ENCODE results near the gene CLDN15. TPM values are rescaled to one million over a fixed set of nuclear protein-coding genes. Genes with fewer than 3 reads are reported as not detected.
"Not testable (repeated sequence)": the region's sequence is repeated elsewhere in the genome, so short reads cannot be mapped to it uniquely, and the experiment has no call there.

Gene CLDN15
- total RNA-seq = 10 to 100 TPM; 17.6 to 18.8 TPM

GRCh38 chr7:101237206-101238067 is at the start of gene CLDN15:
Gene CLDN15, minus strand, starts transcription at chr7:101237802. Its CDS starts 221 bp downstream, at chr7:101237581.
- CTCF ChIA-PET = interaction anchor here (0.6 to 1.3 kb wide), 2 partner anchors 45 to 143 kb away, joined by 3 to 5 read pairs; no protein-coding TSS in a partner anchor
- POLR2A ChIA-PET = no interaction called here

GRCh38 chr7:101287032-101287431 is 49.4 kb upstream of the CLDN15 start:
- POLR2A ChIA-PET = no interaction called here

GRCh38 chr7:101285880-101286279 is 48.3 kb upstream of the CLDN15 start:
- CTCF ChIA-PET = interaction anchor here (0.6 to 0.7 kb wide), 2 partner anchors 120 to 142 kb away, joined by 3 read pairs; partner anchors contain the start of gene VGF
- POLR2A ChIA-PET = not testable (repeated sequence)

More at GRCh38 chr7:101287032-101287431, 49.4 kb upstream of the CLDN15 start:
- CTCF ChIA-PET = no interaction called here

GRCh38 chr7:101285171-101285570 is 47.6 kb upstream of the CLDN15 start:
- ChIA-PET CTCF (interaction anchor here (0.7 kb wide), 2 partner anchors 120 to 172 kb away, joined by 3 read pairs; partner anchors contain the start of gene VGF), POLR2A (no interaction called here)

GRCh38 chr7:101280912-101281311 is 43.3 kb upstream of the CLDN15 start:
- POLR2A ChIA-PET = not testable (repeated sequence)
- CTCF ChIA-PET = interaction anchor here (0.7 kb wide), 1 partner anchor 429 kb away, joined by 3 read pairs; no protein-coding TSS in a partner anchor

- POLR2A ChIA-PET = no interaction called here
- CTCF ChIA-PET = interaction anchor here (0.9 kb wide), 1 partner anchor 64 kb away, joined by 3 read pairs; no protein-coding TSS in a partner anchor
These were observed 41.1 kb upstream of the CLDN15 start for GRCh38 chr7:101278461-101279292.

GRCh38 chr7:101277155-101277554 is 39.6 kb upstream of the CLDN15 start:
- ChIA-PET POLR2A (no interaction called here), CTCF (interaction anchor here (1.2 kb wide), 1 partner anchor 33 kb away, joined by 3 read pairs; no protein-coding TSS in a partner anchor)

- CTCF ChIA-PET = interaction anchor here (0.9 to 1.3 kb wide), 3 partner anchors 9 to 18 kb away, joined by 3 read pairs; no protein-coding TSS in a partner anchor
- POLR2A ChIA-PET = interaction anchor here (0.8 kb wide), 1 partner anchor 117 kb away, joined by 4 read pairs; no protein-coding TSS in a partner anchor
These were observed 35.6 kb upstream of the CLDN15 start for GRCh38 chr7:101273206-101273605.

GRCh38 chr7:101271021-101271420 is 33.4 kb upstream of the CLDN15 start:
- CTCF ChIA-PET = interaction anchor here (0.6 to 0.7 kb wide), 2 partner anchors 14 to 1002 kb away, joined by 3 to 4 read pairs; no protein-coding TSS in a partner anchor
- POLR2A ChIA-PET = no interaction called here

GRCh38 chr7:101269664-101270063 is 32.1 kb upstream of the CLDN15 start:
- ChIA-PET CTCF (no interaction called here), POLR2A (no interaction called here)

GRCh38 chr7:101265622-101266516 is 28.3 kb upstream of the CLDN15 start:
- CTCF ChIA-PET = interaction anchor here (1.5 to 1.7 kb wide), 2 partner anchors 22 to 74 kb away, joined by 3 to 4 read pairs; no protein-coding TSS in a partner anchor
- POLR2A ChIA-PET = no interaction called here

- CTCF ChIA-PET = interaction anchor here (1.5 kb wide), 1 partner anchor 72 kb away, joined by 4 read pairs; no protein-coding TSS in a partner anchor
- POLR2A ChIA-PET = not testable (repeated sequence)
These were observed 26.6 kb upstream of the CLDN15 start for GRCh38 chr7:101264102-101264706.

GRCh38 chr7:101258243-101258731 is 20.7 kb upstream of the CLDN15 start:
- ChIA-PET POLR2A (no interaction called here), CTCF (interaction anchor here (0.7 to 1.2 kb wide), 2 partner anchors 12 to 16 kb away, joined by 3 read pairs; no protein-coding TSS in a partner anchor)

GRCh38 chr7:101255796-101256195 is 18.2 kb upstream of the CLDN15 start:
- CTCF ChIA-PET = interaction anchor here (0.8 to 1.8 kb wide), 2 partner anchors 12 to 60 kb away, joined by 3 to 8 read pairs; no protein-coding TSS in a partner anchor
- POLR2A ChIA-PET = no interaction called here

- POLR2A ChIA-PET = interaction anchor here (0.5 kb wide), 1 partner anchor 153 kb away, joined by 4 read pairs; no protein-coding TSS in a partner anchor
These were observed 15.6 kb upstream of the CLDN15 start for GRCh38 chr7:101253199-101253598.

GRCh38 chr7:101251871-101252659 is 14.5 kb upstream of the CLDN15 start:
- ChIA-PET CTCF (interaction anchor here (0.6 to 1.7 kb wide), 6 partner anchors 8 to 375 kb away, joined by 3 to 8 read pairs (median 3); partner anchors contain the start of genes PLOD3 and ZNHIT1), POLR2A (interaction anchor here (0.6 to 1.6 kb wide), 4 partner anchors 11 to 363 kb away, joined by 3 to 9 read pairs (median 8); partner anchors contain the start of genes PLOD3 and ZNHIT1)

More at GRCh38 chr7:101253199-101253598, 15.6 kb upstream of the CLDN15 start:
- CTCF ChIA-PET = interaction anchor here (1.7 kb wide), 1 partner anchor 35 kb away, joined by 8 read pairs; the partner anchor contains the start of genes PLOD3 and ZNHIT1
